Measurements from ENCODE around the gene ADAMTS2. TPM values are rescaled to one million over a fixed set of nuclear protein-coding genes. Genes with fewer than 3 reads are reported as not detected.

The ADAMTS2 gene
- total and polyA plus RNA-seq, 2 of the 4 experiments (the other 2 are of a cell fraction) = 19.0 to 58.8 TPM

DNA sequence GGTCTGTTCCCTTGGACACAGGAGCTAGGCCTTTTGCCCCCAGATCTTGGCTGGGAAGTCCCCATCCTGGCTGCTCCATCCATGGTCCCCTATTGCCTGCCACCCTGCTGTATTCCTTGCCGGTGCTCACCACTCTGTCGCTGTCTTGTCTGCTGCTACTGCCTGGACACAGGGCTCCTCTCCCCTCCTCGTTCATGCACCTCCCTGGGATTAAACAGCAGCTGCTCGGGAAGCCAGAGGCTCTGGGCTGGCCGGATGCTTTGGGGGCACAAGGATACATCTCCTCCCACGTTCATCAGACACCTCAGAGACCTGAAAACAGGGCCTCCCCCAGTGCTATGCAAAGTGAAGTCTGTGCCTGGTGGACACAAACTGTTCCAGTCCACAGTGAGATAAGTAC, 174.7 kb downstream of the ADAMTS2 start:
- Histone ChIP-seq H3K9ac (ENCODE audit: low read depth, low read length) (no peak overlapping the region), H3K9me3 (ENCODE audit: control insufficient read depth, insufficient read depth, low read length) (peaks cover 4% of the 10 kb centered on the region; the same call in 1 of the 2 replicates), H3K9me1 (ENCODE audit: insufficient read depth, low read length) (no peaks in the 10 kb centered on the region), H4K5ac (ENCODE audit: low read depth, low read length) (no peak overlapping the region), H3K14ac (replicated peaks; ENCODE audit: low read depth, low read length) (no peak overlapping the region), H4K20me1 (ENCODE audit: insufficient read depth, low read length) (no peaks in the 10 kb centered on the region), H2AK5ac (ENCODE audit: low read depth, low read length) (no peak overlapping the region), H2BK15ac (ENCODE audit: low read depth, low read length) (no peak overlapping the region), H3K79me1 (ENCODE audit: low read depth in 1 of 2, low read length in 2 of 2) (peaks cover 0 to 5% of the 10 kb centered on the region in 2 experiments; a peak in 1 of 4 replicates), H4K91ac (ENCODE audit: insufficient read depth, low read depth, low read length) (no peak overlapping the region), H3K18ac (ENCODE audit: low read depth, low read length) (no peak overlapping the region), H3K4me2 (ENCODE audit: low read depth, low read length) (no peak overlapping the region), H3K4me1 (ENCODE audit: control insufficient read depth, insufficient read depth, low read length) (no peaks in the 10 kb centered on the region), H2BK5ac (ENCODE audit: low read depth, low read length, poor library complexity, severe bottlenecking) (no peak overlapping the region), H3K4me3 (ENCODE audit: insufficient read depth, low read depth, low read length) (no peak overlapping the region), H3K27me3 (ENCODE audit: control insufficient read depth, insufficient read depth, low read length) (no peaks in the 10 kb centered on the region), H3K4ac (ENCODE audit: low read depth, low read length) (no peak overlapping the region), H3K27ac (ENCODE audit: insufficient read depth, low read length) (no peak overlapping the region), H4K8ac (ENCODE audit: low read depth in 2 of 2, low read length in 2 of 2) (no peak overlapping the region), H3K56ac (ENCODE audit: extremely low read depth, insufficient read depth, low read length) (no peak overlapping the region), H3K36me3 (ENCODE audit: control insufficient read depth, insufficient read depth, low read length) (no peaks in the 10 kb centered on the region; the same call in 1 of the 2 replicates), H2BK120ac (ENCODE audit: low read depth, low read length) (no peak overlapping the region), H2AFZ (replicated peaks; ENCODE audit: low read length, poor library complexity) (no peak overlapping the region), H3K23ac (ENCODE audit: low read depth, low read length) (no peak overlapping the region), H2BK20ac (ENCODE audit: low read depth, low read length) (no peak overlapping the region), H2AK9ac (replicated peaks; ENCODE audit: low read depth, low read length, poor library complexity) (no peak overlapping the region)
- CTCF ChIA-PET = interaction anchor here (0.8 kb wide), 1 partner anchor 323 kb away, joined by 3 read pairs; no protein-coding TSS in a partner anchor
- TF ChIP-seq, protein P1, sequence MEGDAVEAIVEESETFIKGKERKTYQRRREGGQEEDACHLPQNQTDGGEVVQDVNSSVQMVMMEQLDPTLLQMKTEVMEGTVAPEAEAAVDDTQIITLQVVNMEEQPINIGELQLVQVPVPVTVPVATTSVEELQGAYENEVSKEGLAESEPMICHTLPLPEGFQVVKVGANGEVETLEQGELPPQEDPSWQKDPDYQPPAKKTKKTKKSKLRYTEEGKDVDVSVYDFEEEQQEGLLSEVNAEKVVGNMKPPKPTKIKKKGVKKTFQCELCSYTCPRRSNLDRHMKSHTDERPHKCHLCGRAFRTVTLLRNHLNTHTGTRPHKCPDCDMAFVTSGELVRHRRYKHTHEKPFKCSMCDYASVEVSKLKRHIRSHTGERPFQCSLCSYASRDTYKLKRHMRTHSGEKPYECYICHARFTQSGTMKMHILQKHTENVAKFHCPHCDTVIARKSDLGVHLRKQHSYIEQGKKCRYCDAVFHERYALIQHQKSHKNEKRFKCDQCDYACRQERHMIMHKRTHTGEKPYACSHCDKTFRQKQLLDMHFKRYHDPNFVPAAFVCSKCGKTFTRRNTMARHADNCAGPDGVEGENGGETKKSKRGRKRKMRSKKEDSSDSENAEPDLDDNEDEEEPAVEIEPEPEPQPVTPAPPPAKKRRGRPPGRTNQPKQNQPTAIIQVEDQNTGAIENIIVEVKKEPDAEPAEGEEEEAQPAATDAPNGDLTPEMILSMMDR (conservative IDR thresholded peaks at IDR 0.05; ENCODE audit: low read depth, low read length) = no peak
- TF ChIP-seq FOS (IDR thresholded peaks at IDR 0.05; ENCODE audit: low read depth, low read length) = no peak
- TF ChIP-seq USF2 (IDR thresholded peaks at IDR 0.05; ENCODE audit: low read depth, low read length) = no peak
- TF ChIP-seq, protein P2, sequence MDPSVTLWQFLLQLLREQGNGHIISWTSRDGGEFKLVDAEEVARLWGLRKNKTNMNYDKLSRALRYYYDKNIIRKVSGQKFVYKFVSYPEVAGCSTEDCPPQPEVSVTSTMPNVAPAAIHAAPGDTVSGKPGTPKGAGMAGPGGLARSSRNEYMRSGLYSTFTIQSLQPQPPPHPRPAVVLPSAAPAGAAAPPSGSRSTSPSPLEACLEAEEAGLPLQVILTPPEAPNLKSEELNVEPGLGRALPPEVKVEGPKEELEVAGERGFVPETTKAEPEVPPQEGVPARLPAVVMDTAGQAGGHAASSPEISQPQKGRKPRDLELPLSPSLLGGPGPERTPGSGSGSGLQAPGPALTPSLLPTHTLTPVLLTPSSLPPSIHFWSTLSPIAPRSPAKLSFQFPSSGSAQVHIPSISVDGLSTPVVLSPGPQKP (IDR thresholded peaks at IDR 0.05; ENCODE audit: borderline replicate concordance, low read depth, low read length) = no peak
- no peak for TF ChIP-seq RAD21 (IDR thresholded peaks at IDR 0.05; ENCODE audit: low read length)
- TF ChIP-seq RFX5 (IDR thresholded peaks at IDR 0.05; ENCODE audit: low read depth, low read length) = no peak
- TF ChIP-seq MAZ (IDR thresholded peaks at IDR 0.05; ENCODE audit: borderline replicate concordance, low read depth, low read length) = no peak
- TF ChIP-seq CEBPB (IDR thresholded peaks at IDR 0.05; ENCODE audit: low read depth, low read length) = no peak
- TF ChIP-seq BHLHE40 (IDR thresholded peaks at IDR 0.05; ENCODE audit: low read depth, low read length) = no peak
- TF ChIP-seq RCOR1 (IDR thresholded peaks at IDR 0.05; ENCODE audit: insufficient replicate concordance, low read length) = no peak
- TF ChIP-seq POLR2A (IDR thresholded peaks at IDR 0.05; ENCODE audit: low read depth, low read length) = no peak
- no peak for TF ChIP-seq CHD1 (IDR thresholded peaks at IDR 0.05; ENCODE audit: low read depth, low read length)
- TF ChIP-seq MAFK (IDR thresholded peaks at IDR 0.05; ENCODE audit: low read depth, low read length) = no peak
- TF ChIP-seq MXI1 (IDR thresholded peaks at IDR 0.05; ENCODE audit: borderline replicate concordance, low read depth, low read length) = no peak
- no peak for TF ChIP-seq NFE2L2 (IDR thresholded peaks at IDR 0.05; ENCODE audit: low read depth, low read length)
- no peak for TF ChIP-seq SMC3 (IDR thresholded peaks at IDR 0.05; ENCODE audit: low read depth, low read length)
- ATAC-seq (ENCODE audit: low read depth) (no peak), DNase-seq (no peak)
- POLR2A ChIA-PET (ENCODE audit: unreplicated experiment) = no interaction called here
- BruUV-seq (replicated peaks) = no TSS peak
- dilution Hi-C loops (cut with HindIII; ENCODE audit: low sequenced_read_pairs, unreplicated experiment) = no loop called here
- intact Hi-C loops (cut with micrococcal nuclease) = no loop called here
- 67% methylated on average over 1 of the region's 6 CpGs; no CpG with 5 or more reads in 1 of the 2 experiments for WGBS, 2 experiments (ENCODE audit: extremely low coverage in 2 of 2, insufficient read length in 1 of 2)
- in situ Hi-C loops (cut with MboI; ENCODE audit: low sequenced_read_pairs) = no loop called here
